ENCODE measurements around the gene MPP1. TPM values are rescaled to one million over a fixed set of nuclear protein-coding genes. Genes with fewer than 3 reads are reported as not detected.

Gene MPP1
- total and polyA plus RNA-seq, 9 of the 15 experiments (the other 6 are each of a cell fraction or from before 2014, with no cell fraction given), result 227 to 395 (median 283) TPM

GRCh38 chrX:154784149-154784995, 20.9 kb downstream of the MPP1 start (continued):
- TF ChIP-seq USF1 (CRISPR knock-in tag; IDR thresholded peaks at IDR 0.05) (peak; percentile 67), XRCC3 (IDR thresholded peaks at IDR 0.05) (no peak), ZNF184 (CRISPR knock-in tag; IDR thresholded peaks at IDR 0.05) (no peak), PCBP2 (IDR thresholded peaks at IDR 0.05; ENCODE audit: low read depth, low read length, poor library complexity, severe bottlenecking) (no peak), ETS1 (conservative IDR thresholded peaks at IDR 0.05; ENCODE audit: control insufficient read depth, low read depth, low read length) (no peak), ARID4B (CRISPR knock-in tag; IDR thresholded peaks at IDR 0.05) (no peak), MAFG (tag; conservative IDR thresholded peaks at IDR 0.05) (peak; percentile 49)
- TF ChIP-seq, protein P1, sequence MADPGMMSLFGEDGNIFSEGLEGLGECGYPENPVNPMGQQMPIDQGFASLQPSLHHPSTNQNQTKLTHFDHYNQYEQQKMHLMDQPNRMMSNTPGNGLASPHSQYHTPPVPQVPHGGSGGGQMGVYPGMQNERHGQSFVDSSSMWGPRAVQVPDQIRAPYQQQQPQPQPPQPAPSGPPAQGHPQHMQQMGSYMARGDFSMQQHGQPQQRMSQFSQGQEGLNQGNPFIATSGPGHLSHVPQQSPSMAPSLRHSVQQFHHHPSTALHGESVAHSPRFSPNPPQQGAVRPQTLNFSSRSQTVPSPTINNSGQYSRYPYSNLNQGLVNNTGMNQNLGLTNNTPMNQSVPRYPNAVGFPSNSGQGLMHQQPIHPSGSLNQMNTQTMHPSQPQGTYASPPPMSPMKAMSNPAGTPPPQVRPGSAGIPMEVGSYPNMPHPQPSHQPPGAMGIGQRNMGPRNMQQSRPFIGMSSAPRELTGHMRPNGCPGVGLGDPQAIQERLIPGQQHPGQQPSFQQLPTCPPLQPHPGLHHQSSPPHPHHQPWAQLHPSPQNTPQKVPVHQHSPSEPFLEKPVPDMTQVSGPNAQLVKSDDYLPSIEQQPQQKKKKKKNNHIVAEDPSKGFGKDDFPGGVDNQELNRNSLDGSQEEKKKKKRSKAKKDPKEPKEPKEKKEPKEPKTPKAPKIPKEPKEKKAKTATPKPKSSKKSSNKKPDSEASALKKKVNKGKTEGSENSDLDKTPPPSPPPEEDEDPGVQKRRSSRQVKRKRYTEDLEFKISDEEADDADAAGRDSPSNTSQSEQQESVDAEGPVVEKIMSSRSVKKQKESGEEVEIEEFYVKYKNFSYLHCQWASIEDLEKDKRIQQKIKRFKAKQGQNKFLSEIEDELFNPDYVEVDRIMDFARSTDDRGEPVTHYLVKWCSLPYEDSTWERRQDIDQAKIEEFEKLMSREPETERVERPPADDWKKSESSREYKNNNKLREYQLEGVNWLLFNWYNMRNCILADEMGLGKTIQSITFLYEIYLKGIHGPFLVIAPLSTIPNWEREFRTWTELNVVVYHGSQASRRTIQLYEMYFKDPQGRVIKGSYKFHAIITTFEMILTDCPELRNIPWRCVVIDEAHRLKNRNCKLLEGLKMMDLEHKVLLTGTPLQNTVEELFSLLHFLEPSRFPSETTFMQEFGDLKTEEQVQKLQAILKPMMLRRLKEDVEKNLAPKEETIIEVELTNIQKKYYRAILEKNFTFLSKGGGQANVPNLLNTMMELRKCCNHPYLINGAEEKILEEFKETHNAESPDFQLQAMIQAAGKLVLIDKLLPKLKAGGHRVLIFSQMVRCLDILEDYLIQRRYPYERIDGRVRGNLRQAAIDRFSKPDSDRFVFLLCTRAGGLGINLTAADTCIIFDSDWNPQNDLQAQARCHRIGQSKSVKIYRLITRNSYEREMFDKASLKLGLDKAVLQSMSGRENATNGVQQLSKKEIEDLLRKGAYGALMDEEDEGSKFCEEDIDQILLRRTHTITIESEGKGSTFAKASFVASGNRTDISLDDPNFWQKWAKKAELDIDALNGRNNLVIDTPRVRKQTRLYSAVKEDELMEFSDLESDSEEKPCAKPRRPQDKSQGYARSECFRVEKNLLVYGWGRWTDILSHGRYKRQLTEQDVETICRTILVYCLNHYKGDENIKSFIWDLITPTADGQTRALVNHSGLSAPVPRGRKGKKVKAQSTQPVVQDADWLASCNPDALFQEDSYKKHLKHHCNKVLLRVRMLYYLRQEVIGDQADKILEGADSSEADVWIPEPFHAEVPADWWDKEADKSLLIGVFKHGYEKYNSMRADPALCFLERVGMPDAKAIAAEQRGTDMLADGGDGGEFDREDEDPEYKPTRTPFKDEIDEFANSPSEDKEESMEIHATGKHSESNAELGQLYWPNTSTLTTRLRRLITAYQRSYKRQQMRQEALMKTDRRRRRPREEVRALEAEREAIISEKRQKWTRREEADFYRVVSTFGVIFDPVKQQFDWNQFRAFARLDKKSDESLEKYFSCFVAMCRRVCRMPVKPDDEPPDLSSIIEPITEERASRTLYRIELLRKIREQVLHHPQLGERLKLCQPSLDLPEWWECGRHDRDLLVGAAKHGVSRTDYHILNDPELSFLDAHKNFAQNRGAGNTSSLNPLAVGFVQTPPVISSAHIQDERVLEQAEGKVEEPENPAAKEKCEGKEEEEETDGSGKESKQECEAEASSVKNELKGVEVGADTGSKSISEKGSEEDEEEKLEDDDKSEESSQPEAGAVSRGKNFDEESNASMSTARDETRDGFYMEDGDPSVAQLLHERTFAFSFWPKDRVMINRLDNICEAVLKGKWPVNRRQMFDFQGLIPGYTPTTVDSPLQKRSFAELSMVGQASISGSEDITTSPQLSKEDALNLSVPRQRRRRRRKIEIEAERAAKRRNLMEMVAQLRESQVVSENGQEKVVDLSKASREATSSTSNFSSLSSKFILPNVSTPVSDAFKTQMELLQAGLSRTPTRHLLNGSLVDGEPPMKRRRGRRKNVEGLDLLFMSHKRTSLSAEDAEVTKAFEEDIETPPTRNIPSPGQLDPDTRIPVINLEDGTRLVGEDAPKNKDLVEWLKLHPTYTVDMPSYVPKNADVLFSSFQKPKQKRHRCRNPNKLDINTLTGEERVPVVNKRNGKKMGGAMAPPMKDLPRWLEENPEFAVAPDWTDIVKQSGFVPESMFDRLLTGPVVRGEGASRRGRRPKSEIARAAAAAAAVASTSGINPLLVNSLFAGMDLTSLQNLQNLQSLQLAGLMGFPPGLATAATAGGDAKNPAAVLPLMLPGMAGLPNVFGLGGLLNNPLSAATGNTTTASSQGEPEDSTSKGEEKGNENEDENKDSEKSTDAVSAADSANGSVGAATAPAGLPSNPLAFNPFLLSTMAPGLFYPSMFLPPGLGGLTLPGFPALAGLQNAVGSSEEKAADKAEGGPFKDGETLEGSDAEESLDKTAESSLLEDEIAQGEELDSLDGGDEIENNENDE (IDR thresholded peaks at IDR 0.05; ENCODE audit: low read depth, low read length), result no peak
